A673 (cell line): ENCODE data around the gene IMP4. TPM values are rescaled to one million over a fixed set of nuclear protein-coding genes. Genes with fewer than 3 reads are reported as not detected.

Experiments
- BruUV-seq: library from RNA; stranded (reverse); fragments of 400-500 nt; replicated peaks from 2 replicates; lab custom pipeline; 2021; lab: Mats Ljungman, UMichigan
- CTCF ChIA-PET: fragments of 300-600 bp; sonication (Branson Sonifier 250); formaldehyde crosslinking; loops from one replicate; lab custom pipeline; 2022; ENCODE audit warnings: antibody characterized with exemption; lab: Charles Lee
- POLR2A ChIA-PET: fragments of 300-600 bp; sonication (Branson Sonifier 250); formaldehyde crosslinking; loops from one replicate; lab custom pipeline; 2022; ENCODE audit warnings: antibody characterized with exemption; ENCODE audit not compliant: low non-redundant PET; lab: Charles Lee
- DNase-seq: peaks from one replicate; pipeline ENCODE4 v3.0.0-alpha.2; 2015; ENCODE audit warnings: low spot score
- H3K27ac ChIP-seq: fragments of 200-600 bp; sonication (generic); 2 replicates; pipeline ENCODE4 v1.5.1; 2016; ENCODE audit warnings: mixed run types, low read depth, mild to moderate bottlenecking, mixed read lengths, antibody characterized with exemption, low read length; ENCODE audit not compliant: poor library complexity, severe bottlenecking
- H3K27me3 ChIP-seq: fragments of 200-600 bp; sonication (generic); replicated peaks from 2 replicates; pipeline ENCODE4 v1.6.1; 2017; ENCODE audit warnings: mixed run types, low read depth, mild to moderate bottlenecking, mixed read lengths, antibody characterized with exemption, low read length; ENCODE audit not compliant: insufficient read depth, poor library complexity
- H3K36me3 ChIP-seq: fragments of 200-600 bp; sonication (generic); 2 replicates; pipeline ENCODE4 v1.6.1; 2016; ENCODE audit warnings: mixed run types, mild to moderate bottlenecking, mixed read lengths, antibody characterized with exemption, low read length; ENCODE audit not compliant: insufficient read depth, poor library complexity, severe bottlenecking
- H3K4me1 ChIP-seq: fragments of 200-600 bp; sonication (generic); 2 replicates; pipeline ENCODE4 v1.6.1; 2017; ENCODE audit warnings: mixed run types, mild to moderate bottlenecking, mixed read lengths, antibody characterized with exemption, low read length; ENCODE audit not compliant: insufficient read depth, poor library complexity, severe bottlenecking
- H3K4me3 ChIP-seq: fragments of 200-600 bp; sonication (generic); 2 replicates; pipeline ENCODE4 v1.5.1; 2016; ENCODE audit warnings: low read depth, mixed run types, mild to moderate bottlenecking, mixed read lengths, low read length; ENCODE audit not compliant: poor library complexity, severe bottlenecking
- H3K9me3 ChIP-seq: fragments of 200-600 bp; sonication (generic); 2 replicates; pipeline ENCODE4 v1.6.1; 2016; ENCODE audit warnings: mixed run types, low read depth, mild to moderate bottlenecking, mixed read lengths, antibody characterized with exemption, low read length; ENCODE audit not compliant: poor library complexity, severe bottlenecking
- EZH2 ChIP-seq: fragments of 200-600 bp; sonication (generic); IDR thresholded peaks from 2 replicates; pipeline ENCODE4 v1.6.1; 2017; ENCODE audit warnings: borderline replicate concordance, low read depth, mild to moderate bottlenecking, mixed read lengths, antibody characterized with exemption, low read length; ENCODE audit not compliant: poor library complexity, severe bottlenecking
- intact Hi-C: fragments of 100-400 bp; cut with micrococcal nuclease; formaldehyde crosslinking; loops from one replicate; pipeline ENCODE4 v1.10.0; 2022; ENCODE audit not compliant: unreplicated experiment
- total RNA-seq: library from RNA; stranded (reverse); gene quantifications from 2 replicates; pipeline ENCODE4 v1.2.3, GENCODE V29; 2021
- TF ChIP-seq, protein P1 (sequence below): fragments of 300-800, 200-600 bp; sonication (generic); conservative IDR thresholded peaks from 2 replicates; pipeline ENCODE4 v1.5.1; 2017; ENCODE audit warnings: low read depth, mild to moderate bottlenecking, antibody characterized with exemption, low read length, moderate library complexity, mixed read lengths

The IMP4 gene
- total RNA-seq, 1 experiment from 2014 or later = 112 TPM

DNA sequence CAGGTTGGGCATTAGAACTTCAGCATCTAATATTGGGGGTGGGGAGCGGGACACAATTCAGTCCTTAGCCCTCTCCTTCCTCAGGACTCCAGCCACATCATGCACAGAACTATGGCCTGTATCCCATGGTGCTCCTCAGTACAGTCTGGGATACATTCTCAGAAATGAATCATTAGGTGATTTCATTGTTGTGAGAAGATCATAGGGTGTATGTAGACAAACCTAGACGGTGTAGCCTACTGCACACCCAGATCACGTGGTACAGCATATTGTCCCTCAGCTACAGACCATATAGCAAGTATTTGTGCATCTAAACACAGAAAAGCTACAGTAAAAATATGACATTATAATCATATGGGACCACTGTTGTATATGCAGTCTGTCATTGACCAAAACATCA lies 23.2 kb upstream of the IMP4 start:
- DNase-seq = no peak
- POLR2A ChIA-PET = no interaction called here
- Histone ChIP-seq H3K36me3 (no peaks in the 10 kb centered on the region), H3K4me3 (no peak overlapping the region), H3K27ac (no peak overlapping the region), H3K4me1 (no peaks in the 10 kb centered on the region), H3K27me3 (peaks cover 25% of the 10 kb centered on the region), H3K9me3 (no peaks in the 10 kb centered on the region)
- TF ChIP-seq EZH2 = no peak
- TF ChIP-seq, protein P1, sequence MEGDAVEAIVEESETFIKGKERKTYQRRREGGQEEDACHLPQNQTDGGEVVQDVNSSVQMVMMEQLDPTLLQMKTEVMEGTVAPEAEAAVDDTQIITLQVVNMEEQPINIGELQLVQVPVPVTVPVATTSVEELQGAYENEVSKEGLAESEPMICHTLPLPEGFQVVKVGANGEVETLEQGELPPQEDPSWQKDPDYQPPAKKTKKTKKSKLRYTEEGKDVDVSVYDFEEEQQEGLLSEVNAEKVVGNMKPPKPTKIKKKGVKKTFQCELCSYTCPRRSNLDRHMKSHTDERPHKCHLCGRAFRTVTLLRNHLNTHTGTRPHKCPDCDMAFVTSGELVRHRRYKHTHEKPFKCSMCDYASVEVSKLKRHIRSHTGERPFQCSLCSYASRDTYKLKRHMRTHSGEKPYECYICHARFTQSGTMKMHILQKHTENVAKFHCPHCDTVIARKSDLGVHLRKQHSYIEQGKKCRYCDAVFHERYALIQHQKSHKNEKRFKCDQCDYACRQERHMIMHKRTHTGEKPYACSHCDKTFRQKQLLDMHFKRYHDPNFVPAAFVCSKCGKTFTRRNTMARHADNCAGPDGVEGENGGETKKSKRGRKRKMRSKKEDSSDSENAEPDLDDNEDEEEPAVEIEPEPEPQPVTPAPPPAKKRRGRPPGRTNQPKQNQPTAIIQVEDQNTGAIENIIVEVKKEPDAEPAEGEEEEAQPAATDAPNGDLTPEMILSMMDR = no peak
- no TSS peak for BruUV-seq
- intact Hi-C loops = no loop called here
- CTCF ChIA-PET = no interaction called here

DNA sequence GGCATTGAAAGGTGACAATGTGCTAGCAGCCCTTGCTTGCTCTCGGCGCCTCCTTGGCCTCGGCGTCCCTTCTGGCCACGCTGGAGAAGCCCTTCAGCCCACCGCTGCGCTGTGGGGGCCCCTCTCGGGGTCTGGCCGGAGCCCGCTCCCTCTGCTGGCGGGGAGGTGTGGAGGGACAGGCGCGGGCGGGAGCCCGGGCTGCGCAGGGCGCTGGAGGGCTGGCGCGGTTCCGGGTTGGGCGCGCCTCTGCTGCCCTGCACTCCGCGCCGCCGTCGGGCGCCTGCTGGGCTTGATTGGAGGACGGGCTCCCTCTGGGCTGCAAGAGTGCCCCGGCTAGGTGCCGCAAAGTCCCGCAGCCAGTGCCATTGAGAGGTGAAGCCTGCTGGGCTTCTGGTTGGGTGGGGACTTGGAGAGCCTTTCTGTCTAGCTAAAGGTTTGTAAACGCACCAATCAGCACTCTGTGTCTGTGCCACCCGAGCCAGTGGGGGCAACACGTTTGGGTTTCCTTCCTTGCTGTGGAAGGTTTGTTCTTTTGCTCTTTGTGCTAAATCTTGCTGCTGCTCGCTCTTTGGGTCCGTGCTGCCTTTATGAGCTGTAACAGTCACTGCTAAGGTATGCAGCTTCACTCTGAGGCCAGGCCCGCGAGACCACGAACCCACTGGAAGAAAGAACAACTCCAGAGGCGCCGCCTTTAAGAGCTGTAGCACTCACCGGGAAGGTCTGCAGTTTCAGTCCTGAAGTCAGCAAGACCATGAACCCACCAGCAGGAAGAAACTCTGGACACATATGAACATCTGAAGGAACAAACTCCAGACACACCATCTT lies 14.8 kb upstream of the IMP4 start:
- POLR2A ChIA-PET = no interaction called here
- H3K4me3 ChIP-seq = no peak overlapping the region
- no peaks in the 10 kb centered on the region for H3K36me3 ChIP-seq
- intact Hi-C loops = no loop called here
- TF ChIP-seq, protein P1 = no peak
- no peak for TF ChIP-seq EZH2
- H3K9me3 ChIP-seq = no peaks in the 10 kb centered on the region
- BruUV-seq = no TSS peak
- H3K27me3 ChIP-seq = peaks cover 84% of the 10 kb centered on the region
- CTCF ChIA-PET = no interaction called here
- DNase-seq = no peak
- H3K4me1 ChIP-seq = no peaks in the 10 kb centered on the region
- no peak overlapping the region for H3K27ac ChIP-seq

DNA sequence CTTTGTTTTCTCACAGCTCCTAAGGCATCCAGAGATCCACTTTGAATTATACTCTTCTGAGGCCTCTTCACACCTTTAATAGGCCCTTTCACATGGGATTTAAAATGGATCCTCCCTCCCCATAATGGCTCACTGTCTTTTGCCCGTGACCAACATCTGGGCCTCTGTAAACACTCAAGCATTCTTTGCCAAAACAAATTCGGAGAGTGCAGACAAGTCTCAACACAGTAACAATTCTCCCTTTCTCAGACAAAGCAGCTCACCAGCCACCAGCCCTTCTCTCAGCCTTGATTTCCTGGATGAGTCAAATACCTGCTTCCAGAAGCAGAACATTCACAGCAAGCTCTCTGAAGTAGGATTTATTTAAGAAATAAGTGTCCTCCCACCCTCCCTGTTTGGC lies 14.0 kb upstream of the IMP4 start:
- Histone ChIP-seq H3K36me3 (no peaks in the 10 kb centered on the region), H3K9me3 (no peaks in the 10 kb centered on the region), H3K27ac (no peak overlapping the region), H3K4me1 (no peaks in the 10 kb centered on the region), H3K27me3 (peaks cover 76% of the 10 kb centered on the region), H3K4me3 (no peak overlapping the region)
- BruUV-seq = no TSS peak
- intact Hi-C loops = no loop called here
- DNase-seq = no peak
- POLR2A ChIA-PET = no interaction called here
- TF ChIP-seq, protein P1 = no peak
- no peak for TF ChIP-seq EZH2
- CTCF ChIA-PET = no interaction called here
